Hepatocyte (in vitro differentiated cells): ENCODE results near the gene SMKR1.

Experiments used
- CTCF ChIP-seq: fragments of 200-600 bp; sonication (generic); IDR thresholded peaks from 2 replicates; pipeline ENCODE4 v1.5.1; 2016; ENCODE audit warnings: antibody characterized with exemption, mild to moderate bottlenecking; ENCODE audit not compliant: poor library complexity
- EZH2phosphoT487 ChIP-seq: fragments of 200-600 bp; sonication (generic); IDR thresholded peaks from one replicate; pipeline ENCODE4 v1.6.1; 2018; ENCODE audit warnings: antibody characterized with exemption, mild to moderate bottlenecking, low read depth, moderate library complexity; ENCODE audit not compliant: unreplicated experiment, severe bottlenecking

- no peak for TF ChIP-seq CTCF
- TF ChIP-seq EZH2phosphoT487, result no peak
Measured at GRCh38 chr7:129454249-129454551, 48.1 kb upstream of the SMKR1 start.
